Activated T-cell treated with anti-CD3 and anti-CD28 coated beads, Interleukin-2, amount 50 U/mL, for 24 hours (primary cell): Measurements from ENCODE around the gene MLST8.
"Not testable (repeated sequence)": the region's sequence is repeated elsewhere in the genome, so short reads cannot be mapped to it uniquely, and the experiment has no call there.

Source experiments
- DNase-seq: peaks from one replicate; pipeline ENCODE4 v3.0.0-alpha.2; 2020
- H3K27ac Mint-ChIP-seq: 2 replicates; pipeline ENCODE4 v1.8.0; 2020; ENCODE audit warnings: mild to moderate bottlenecking, mixed read lengths
- H3K27me3 Mint-ChIP-seq: 2 replicates; pipeline ENCODE4 v1.8.0; 2020; ENCODE audit warnings: mixed read lengths
- H3K36me3 Mint-ChIP-seq: 2 replicates; pipeline ENCODE4 v1.8.0; 2020; ENCODE audit warnings: low read depth, mixed read lengths
- H3K4me1 Mint-ChIP-seq: 2 replicates; pipeline ENCODE4 v1.8.0; 2020; ENCODE audit warnings: low read depth, mixed read lengths
- H3K4me3 Mint-ChIP-seq: 2 replicates; pipeline ENCODE4 v1.8.0; 2020; ENCODE audit warnings: mild to moderate bottlenecking, moderate library complexity, mixed read lengths
- H3K9me3 Mint-ChIP-seq: 2 replicates; pipeline ENCODE4 v1.8.0; 2020; ENCODE audit warnings: mixed read lengths

Gene MLST8

GRCh38 chr16:2233872-2234812, 28.9 kb downstream of the MLST8 start:
- H3K4me1 Mint-ChIP-seq: peaks cover 3% of the 10 kb centered on the region
- peaks cover 61% of the 10 kb centered on the region for H3K36me3 Mint-ChIP-seq
- no peak overlapping the region for H3K4me3 Mint-ChIP-seq
- no peak for DNase-seq
- peak overlapping the region; percentile 11 for H3K27ac Mint-ChIP-seq
- H3K9me3 Mint-ChIP-seq: no peaks in the 10 kb centered on the region
- peaks cover 3% of the 10 kb centered on the region for H3K27me3 Mint-ChIP-seq

GRCh38 chr16:2234813-2235170, 29.5 kb downstream of the MLST8 start:
- Mint-ChIP-seq H3K9me3 (no peaks in the 10 kb centered on the region), H3K27me3 (peaks cover 3% of the 10 kb centered on the region), H3K4me3 (no peak overlapping the region), H3K27ac (no peak overlapping the region), H3K36me3 (peaks cover 61% of the 10 kb centered on the region), H3K4me1 (peaks cover 3% of the 10 kb centered on the region)
- no peak for DNase-seq

- Mint-ChIP-seq H3K36me3 (peaks cover 58% of the 10 kb centered on the region), H3K9me3 (no peaks in the 10 kb centered on the region), H3K4me3 (no peak overlapping the region), H3K4me1 (peaks cover 3% of the 10 kb centered on the region), H3K27me3 (peaks cover 3% of the 10 kb centered on the region), H3K27ac (peak overlapping the region; percentile 55)
- no peak for DNase-seq
Observed at GRCh38 chr16:2235234-2235651, 30.0 kb downstream of the MLST8 start.

- no peak for DNase-seq
- no peak overlapping the region for H3K27ac Mint-ChIP-seq
- H3K4me3 Mint-ChIP-seq: no peak overlapping the region
- peaks cover 53% of the 10 kb centered on the region for H3K36me3 Mint-ChIP-seq
- no peaks in the 10 kb centered on the region for H3K9me3 Mint-ChIP-seq
- H3K4me1 Mint-ChIP-seq: peaks cover 3% of the 10 kb centered on the region
- peaks cover 3% of the 10 kb centered on the region for H3K27me3 Mint-ChIP-seq
Observed at GRCh38 chr16:2235695-2236336, 30.6 kb downstream of the MLST8 start.

- Mint-ChIP-seq H3K27ac (peak within 1 kb of the TSS; percentile 55), H3K36me3 (peaks cover 49% of the 10 kb centered on the region), H3K9me3 (no peaks in the 10 kb centered on the region), H3K4me3 (no peak within 1 kb of the TSS), H3K4me1 (peaks cover 3% of the 10 kb centered on the region), H3K27me3 (peaks cover 3% of the 10 kb centered on the region)
- peak; percentile 46 for DNase-seq
Observed at GRCh38 chr16:2236337-2237101, 31.3 kb downstream of the MLST8 start, which contains the start of gene DNASE1L2. Gene DNASE1L2 (plus strand): TSS chr16:2236444. CDS start chr16:2236817, 373 bp downstream.

GRCh38 chr16:2237102-2237482, 31.8 kb downstream of the MLST8 start:
- H3K9me3 Mint-ChIP-seq: no peaks in the 10 kb centered on the region
- peaks cover 46% of the 10 kb centered on the region for H3K36me3 Mint-ChIP-seq

GRCh38 chr16:2237493-2238149, 32.4 kb downstream of the MLST8 start:
- Mint-ChIP-seq H3K27ac (no peak overlapping the region), H3K27me3 (peaks cover 3% of the 10 kb centered on the region), H3K4me1 (peaks cover 3% of the 10 kb centered on the region), H3K36me3 (peaks cover 50% of the 10 kb centered on the region), H3K4me3 (no peak overlapping the region), H3K9me3 (no peaks in the 10 kb centered on the region)
- DNase-seq: no peak

More at GRCh38 chr16:2237102-2237482, 31.8 kb downstream of the MLST8 start:
- Mint-ChIP-seq H3K27me3 (peaks cover 3% of the 10 kb centered on the region), H3K4me3 (no peak overlapping the region), H3K4me1 (peaks cover 3% of the 10 kb centered on the region), H3K27ac (no peak overlapping the region)
- DNase-seq: no peak

GRCh38 chr16:2238150-2238837, 33.0 kb downstream of the MLST8 start:
- Mint-ChIP-seq H3K27ac (no peak overlapping the region), H3K36me3 (peaks cover 52% of the 10 kb centered on the region), H3K4me3 (no peak overlapping the region), H3K4me1 (peaks cover 3% of the 10 kb centered on the region), H3K9me3 (no peaks in the 10 kb centered on the region), H3K27me3 (peaks cover 3% of the 10 kb centered on the region)
- DNase-seq: no peak

GRCh38 chr16:2238838-2239675, 33.8 kb downstream of the MLST8 start:
- peaks cover 3% of the 10 kb centered on the region for H3K4me1 Mint-ChIP-seq

GRCh38 chr16:2240331-2240730, 35.1 kb downstream of the MLST8 start:
- peaks cover 55% of the 10 kb centered on the region for H3K36me3 Mint-ChIP-seq

More at GRCh38 chr16:2238838-2239675, 33.8 kb downstream of the MLST8 start:
- Mint-ChIP-seq H3K27me3 (peaks cover 3% of the 10 kb centered on the region), H3K36me3 (peaks cover 55% of the 10 kb centered on the region), H3K9me3 (no peaks in the 10 kb centered on the region), H3K4me3 (no peak overlapping the region), H3K27ac (peak overlapping the region; percentile 67)
- DNase-seq: no peak

GRCh38 chr16:2242598-2242997, 37.3 kb downstream of the MLST8 start:
- peak overlapping the region; percentile 17 for H3K27ac Mint-ChIP-seq
- H3K4me1 Mint-ChIP-seq: no peaks in the 10 kb centered on the region
- peaks cover 65% of the 10 kb centered on the region for H3K36me3 Mint-ChIP-seq
- H3K4me3 Mint-ChIP-seq: no peak overlapping the region
- no peaks in the 10 kb centered on the region for H3K9me3 Mint-ChIP-seq
- no peak for DNase-seq
- H3K27me3 Mint-ChIP-seq: no peaks in the 10 kb centered on the region

More at GRCh38 chr16:2240331-2240730, 35.1 kb downstream of the MLST8 start:
- not testable (repeated sequence) for H3K27me3 Mint-ChIP-seq, H3K4me3 Mint-ChIP-seq, DNase-seq, H3K4me1 Mint-ChIP-seq, H3K9me3 Mint-ChIP-seq, H3K27ac Mint-ChIP-seq

- Mint-ChIP-seq H3K9me3 (no peaks in the 10 kb centered on the region), H3K4me3 (no peak overlapping the region), H3K27me3 (no peaks in the 10 kb centered on the region), H3K36me3 (peaks cover 69% of the 10 kb centered on the region), H3K27ac (no peak overlapping the region), H3K4me1 (no peaks in the 10 kb centered on the region)
- DNase-seq: no peak
Observed at GRCh38 chr16:2243031-2243528, 37.8 kb downstream of the MLST8 start.

GRCh38 chr16:2243781-2244180, 38.5 kb downstream of the MLST8 start:
- H3K27me3 Mint-ChIP-seq: no peaks in the 10 kb centered on the region

More at GRCh38 chr16:2243781-2244180, 38.5 kb downstream of the MLST8 start:
- no peaks in the 10 kb centered on the region for H3K9me3 Mint-ChIP-seq
- no peak overlapping the region for H3K27ac Mint-ChIP-seq
- no peak overlapping the region for H3K4me3 Mint-ChIP-seq
- no peak for DNase-seq
- H3K4me1 Mint-ChIP-seq: peaks cover 2% of the 10 kb centered on the region
- H3K36me3 Mint-ChIP-seq: peaks cover 75% of the 10 kb centered on the region
